Measurements from ENCODE around the gene GHR. TPM values are rescaled to one million over a fixed set of nuclear protein-coding genes. Genes with fewer than 3 reads are reported as not detected.

The GHR gene
- total and polyA plus RNA-seq, 2 donors (not counting 3 experiments of a cell fraction or from before 2014, with no cell fraction given), result 0.27 to 0.28 TPM

GRCh38 chr5:42397267-42397666 is 26.0 kb upstream of the GHR start:
- intact Hi-C loops (cut with micrococcal nuclease), result no loop called here
- Histone ChIP-seq H3K27ac (ENCODE audit: insufficient read depth, low read depth, low read length) (no peak overlapping the region), H3K27me3 (ENCODE audit: control insufficient read depth in 2 of 2, insufficient read depth in 2 of 2, low read length in 2 of 2) (no peaks in the 10 kb centered on the region), H3K4me2 (ENCODE audit: insufficient read depth, low read length) (no peak overlapping the region), H3K9ac (replicated peaks; ENCODE audit: extremely low read depth, insufficient read depth, low read length) (no peak overlapping the region), H3K9me1 (replicated peaks; ENCODE audit: control insufficient read depth, extremely low read depth, insufficient read depth, low read length) (no peaks in the 10 kb centered on the region), H4K20me1 (replicated peaks; ENCODE audit: control insufficient read depth, extremely low read depth, insufficient read depth, low read length) (no peaks in the 10 kb centered on the region), H3K79me2 (ENCODE audit: control insufficient read depth, insufficient read depth, low read length) (no peaks in the 10 kb centered on the region), H3K4me3 (replicated peaks in 1 of 3; ENCODE audit: insufficient read depth in 1 of 3, low read depth in 1 of 3, low read length in 3 of 3) (no peak overlapping the region), H3K9me3 (replicated peaks; ENCODE audit: control insufficient read depth, insufficient read depth, low read length) (no peaks in the 10 kb centered on the region), H3K4me1 (ENCODE audit: control insufficient read depth, extremely low read depth, insufficient read depth, low read length) (no peaks in the 10 kb centered on the region), H3K36me3 (ENCODE audit: control insufficient read depth in 2 of 2, extremely low read depth in 1 of 2, insufficient read depth in 2 of 2, low read length in 2 of 2) (no peaks in the 10 kb centered on the region), H2AFZ (ENCODE audit: low read depth, low read length) (no peak overlapping the region)
- TF ChIP-seq POLR2A (IDR thresholded peaks at IDR 0.05; ENCODE audit: low read depth, low read length) (no peak), EZH2 (IDR thresholded peaks at IDR 0.05; ENCODE audit: borderline replicate concordance, low read depth, low read length, severe bottlenecking) (no peak), MYC (IDR thresholded peaks at IDR 0.05; ENCODE audit: low read depth, low read length) (no peak), POLR2AphosphoS5 (IDR thresholded peaks at IDR 0.05; ENCODE audit: insufficient read depth, low read depth, low read length) (no peak), MAX (IDR thresholded peaks at IDR 0.05; ENCODE audit: insufficient read depth, insufficient read length) (no peak), CTCF (IDR thresholded peaks at IDR 0.05; ENCODE audit: extremely low read depth in 1 of 2, insufficient read depth in 1 of 2, low read depth in 1 of 2, low read length in 2 of 2) (no peak), GATA2 (IDR thresholded peaks at IDR 0.05; ENCODE audit: insufficient read depth, insufficient read length, low read depth, low read length) (no peak), FOS (IDR thresholded peaks at IDR 0.05; ENCODE audit: borderline replicate concordance, insufficient read depth, low read length) (no peak), JUN (IDR thresholded peaks at IDR 0.05; ENCODE audit: borderline replicate concordance, insufficient read depth, insufficient read length, low read depth) (no peak)
- no TSS peak for BruUV-seq (replicated peaks)
- dilution Hi-C loops (cut with MboI; ENCODE audit: extremely low pct_ligation_motif_present, low sequenced_read_pairs), result no loop called here
- DNase-seq (ENCODE audit: low read depth, low spot score), result no peak
- no peak for FAIRE-seq
- ChIA-PET POLR2A (no interaction called here), CTCF (no interaction called here)
